Measurements from ENCODE around the gene DNM3. TPM values are rescaled to one million over a fixed set of nuclear protein-coding genes. Genes with fewer than 3 reads are reported as not detected.

Gene DNM3
- polyA plus RNA-seq, 3 donors: 0.15 TPM; not detected in 2

DNA sequence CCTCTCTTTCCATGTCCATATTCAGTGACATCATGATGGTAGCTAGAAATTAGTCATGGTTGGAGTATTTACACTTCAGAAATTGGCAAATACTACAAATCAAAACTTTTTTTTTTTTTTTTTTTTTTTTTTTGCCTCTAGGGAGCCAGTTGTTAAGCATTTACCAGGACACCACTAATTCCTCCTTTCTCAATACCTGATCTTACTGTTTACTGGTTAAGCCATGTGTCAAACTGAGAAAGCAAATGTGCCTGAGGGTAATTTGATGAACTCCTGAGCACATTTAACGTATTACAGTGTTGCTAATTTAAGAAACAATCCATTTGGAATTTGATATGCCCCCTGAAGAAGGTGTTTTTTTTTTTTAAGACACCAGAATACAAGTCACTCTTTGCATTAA lies 94.4 kb downstream of the DNM3 start:
- no peaks in the 10 kb centered on the region for H3K79me2 ChIP-seq (ENCODE audit: insufficient read depth, low read length)
- no peak overlapping the region for H2AFZ ChIP-seq (ENCODE audit: insufficient read depth, low read depth, low read length, poor library complexity, severe bottlenecking)
- H3K27me3 Mint-ChIP-seq (ENCODE audit: low read depth in 3 of 3): peaks cover 3% of the 10 kb centered on the region in 3 donors
- no peaks in the 10 kb centered on the region for H4K20me1 ChIP-seq (ENCODE audit: insufficient read depth, low read length)
- no peak for DNase-seq
- no peaks in the 10 kb centered on the region for H3K36me3 Mint-ChIP-seq
- peaks cover 0 to 3% (median 0%) of the 10 kb centered on the region in 7 donors for H3K9me3 Mint-ChIP-seq
- H3K9ac ChIP-seq (ENCODE audit: insufficient read depth, low read length, poor library complexity, severe bottlenecking): no peak overlapping the region
- H3K27ac ChIP-seq (ENCODE audit: low read depth in 1 of 2, low read length in 2 of 2): no peak overlapping the region
- TF ChIP-seq, protein P1, sequence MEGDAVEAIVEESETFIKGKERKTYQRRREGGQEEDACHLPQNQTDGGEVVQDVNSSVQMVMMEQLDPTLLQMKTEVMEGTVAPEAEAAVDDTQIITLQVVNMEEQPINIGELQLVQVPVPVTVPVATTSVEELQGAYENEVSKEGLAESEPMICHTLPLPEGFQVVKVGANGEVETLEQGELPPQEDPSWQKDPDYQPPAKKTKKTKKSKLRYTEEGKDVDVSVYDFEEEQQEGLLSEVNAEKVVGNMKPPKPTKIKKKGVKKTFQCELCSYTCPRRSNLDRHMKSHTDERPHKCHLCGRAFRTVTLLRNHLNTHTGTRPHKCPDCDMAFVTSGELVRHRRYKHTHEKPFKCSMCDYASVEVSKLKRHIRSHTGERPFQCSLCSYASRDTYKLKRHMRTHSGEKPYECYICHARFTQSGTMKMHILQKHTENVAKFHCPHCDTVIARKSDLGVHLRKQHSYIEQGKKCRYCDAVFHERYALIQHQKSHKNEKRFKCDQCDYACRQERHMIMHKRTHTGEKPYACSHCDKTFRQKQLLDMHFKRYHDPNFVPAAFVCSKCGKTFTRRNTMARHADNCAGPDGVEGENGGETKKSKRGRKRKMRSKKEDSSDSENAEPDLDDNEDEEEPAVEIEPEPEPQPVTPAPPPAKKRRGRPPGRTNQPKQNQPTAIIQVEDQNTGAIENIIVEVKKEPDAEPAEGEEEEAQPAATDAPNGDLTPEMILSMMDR (IDR thresholded peaks at IDR 0.05): no peak
- no peaks in the 10 kb centered on the region for H3K4me1 ChIP-seq (ENCODE audit: control insufficient read depth in 1 of 2, insufficient read depth in 2 of 2, low read length in 2 of 2)
- no peak overlapping the region for H3K27ac Mint-ChIP-seq
- H3K4me1 Mint-ChIP-seq: no peaks in the 10 kb centered on the region
- intact Hi-C loops (cut with micrococcal nuclease): no loop called here
- WGBS (ENCODE audit: insufficient coverage): no CpG with 5 or more reads among the region's 1 CpG
- H3K4me3 Mint-ChIP-seq: no peak overlapping the region
- no peak overlapping the region for H3K4me3 ChIP-seq (replicated peaks in 1 of 3; ENCODE audit: low read depth in 2 of 3, low read length in 3 of 3)
- no peaks in the 10 kb centered on the region for H3K36me3 ChIP-seq (replicated peaks in 1 of 2; ENCODE audit: control insufficient read depth in 1 of 2, insufficient read depth in 2 of 2, low read length in 2 of 2)
- no peaks in the 10 kb centered on the region for H3K9me3 ChIP-seq (replicated peaks in 1 of 2; ENCODE audit: control insufficient read depth in 1 of 2, insufficient read depth in 1 of 2, low read length in 2 of 2)
- H3K4me2 ChIP-seq (replicated peaks; ENCODE audit: extremely low read depth, low read length, poor library complexity, severe bottlenecking): no peak overlapping the region
- H3K27me3 ChIP-seq (ENCODE audit: control insufficient read depth in 2 of 2, insufficient read depth in 2 of 2, low read length in 2 of 2): no peaks in the 10 kb centered on the region

DNA sequence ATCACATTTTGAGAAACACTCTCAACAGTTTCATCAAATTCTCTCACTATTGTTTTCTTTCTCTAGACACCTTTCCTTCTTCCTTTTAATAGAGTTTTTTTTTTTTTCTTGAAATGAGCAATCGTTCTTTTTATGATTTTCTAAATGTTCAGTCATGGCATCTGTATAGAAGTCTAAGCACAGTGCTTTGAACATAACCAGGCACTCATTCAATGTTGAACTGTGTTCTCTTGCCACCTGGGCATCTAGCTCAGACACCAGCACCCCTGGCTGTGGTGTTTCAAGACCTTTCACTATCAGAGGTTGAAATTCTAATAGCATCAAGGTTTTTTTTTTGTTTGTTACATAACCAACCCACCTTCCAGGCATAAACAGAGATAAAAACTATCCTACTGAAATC lies 96.6 kb downstream of the DNM3 start:
- no peak overlapping the region for H3K4me3 Mint-ChIP-seq
- H3K36me3 ChIP-seq (replicated peaks in 1 of 2; ENCODE audit: control insufficient read depth in 1 of 2, insufficient read depth in 2 of 2, low read length in 2 of 2): no peaks in the 10 kb centered on the region
- no peaks in the 10 kb centered on the region for H3K79me2 ChIP-seq (ENCODE audit: insufficient read depth, low read length)
- no peaks in the 10 kb centered on the region for H3K9me3 ChIP-seq (replicated peaks in 1 of 2; ENCODE audit: control insufficient read depth in 1 of 2, insufficient read depth in 1 of 2, low read length in 2 of 2)
- TF ChIP-seq, protein P1 (IDR thresholded peaks at IDR 0.05): no peak
- no peak overlapping the region for H2AFZ ChIP-seq (ENCODE audit: insufficient read depth, low read depth, low read length, poor library complexity, severe bottlenecking)
- no peaks in the 10 kb centered on the region for H3K4me1 ChIP-seq (ENCODE audit: control insufficient read depth in 1 of 2, insufficient read depth in 2 of 2, low read length in 2 of 2)
- no peak overlapping the region for H3K27ac Mint-ChIP-seq
- peaks cover 0 to 3% (median 1%) of the 10 kb centered on the region in 3 donors for H3K27me3 Mint-ChIP-seq (ENCODE audit: low read depth in 3 of 3)
- no peak for DNase-seq
- intact Hi-C loops (cut with micrococcal nuclease): no loop called here
- no peak overlapping the region for H3K4me2 ChIP-seq (replicated peaks; ENCODE audit: extremely low read depth, low read length, poor library complexity, severe bottlenecking)
- no peaks in the 10 kb centered on the region for H4K20me1 ChIP-seq (ENCODE audit: insufficient read depth, low read length)
- H3K4me1 Mint-ChIP-seq: no peaks in the 10 kb centered on the region
- peaks cover 0 to 3% (median 0%) of the 10 kb centered on the region in 7 donors for H3K9me3 Mint-ChIP-seq
- no peak overlapping the region for H3K9ac ChIP-seq (ENCODE audit: insufficient read depth, low read length, poor library complexity, severe bottlenecking)
- no peaks in the 10 kb centered on the region for H3K36me3 Mint-ChIP-seq
- no peak overlapping the region for H3K4me3 ChIP-seq (replicated peaks in 1 of 3; ENCODE audit: low read depth in 2 of 3, low read length in 3 of 3)
- H3K27me3 ChIP-seq (ENCODE audit: control insufficient read depth in 2 of 2, insufficient read depth in 2 of 2, low read length in 2 of 2): no peaks in the 10 kb centered on the region
- H3K27ac ChIP-seq (ENCODE audit: low read depth in 1 of 2, low read length in 2 of 2): no peak overlapping the region
- WGBS (ENCODE audit: insufficient coverage): no CpG with 5 or more reads among the region's 1 CpG
